Activated CD4-positive, CD25-positive, alpha-beta regulatory T cell treated with anti-CD3 and anti-CD28 coated beads, Interleukin-2, amount 50 U/mL, for 16 hours (primary cell): ENCODE measurements around the gene PAPLN.

Experiments used
- DNase-seq: peaks from one replicate; pipeline ENCODE4 v3.0.0-alpha.2; 2020; ENCODE audit warnings: low read depth, low spot score

PAPLN gene

GRCh38 chr14:73261075-73261474 is 23.8 kb downstream of the PAPLN start:
- no peak for DNase-seq

DNA sequence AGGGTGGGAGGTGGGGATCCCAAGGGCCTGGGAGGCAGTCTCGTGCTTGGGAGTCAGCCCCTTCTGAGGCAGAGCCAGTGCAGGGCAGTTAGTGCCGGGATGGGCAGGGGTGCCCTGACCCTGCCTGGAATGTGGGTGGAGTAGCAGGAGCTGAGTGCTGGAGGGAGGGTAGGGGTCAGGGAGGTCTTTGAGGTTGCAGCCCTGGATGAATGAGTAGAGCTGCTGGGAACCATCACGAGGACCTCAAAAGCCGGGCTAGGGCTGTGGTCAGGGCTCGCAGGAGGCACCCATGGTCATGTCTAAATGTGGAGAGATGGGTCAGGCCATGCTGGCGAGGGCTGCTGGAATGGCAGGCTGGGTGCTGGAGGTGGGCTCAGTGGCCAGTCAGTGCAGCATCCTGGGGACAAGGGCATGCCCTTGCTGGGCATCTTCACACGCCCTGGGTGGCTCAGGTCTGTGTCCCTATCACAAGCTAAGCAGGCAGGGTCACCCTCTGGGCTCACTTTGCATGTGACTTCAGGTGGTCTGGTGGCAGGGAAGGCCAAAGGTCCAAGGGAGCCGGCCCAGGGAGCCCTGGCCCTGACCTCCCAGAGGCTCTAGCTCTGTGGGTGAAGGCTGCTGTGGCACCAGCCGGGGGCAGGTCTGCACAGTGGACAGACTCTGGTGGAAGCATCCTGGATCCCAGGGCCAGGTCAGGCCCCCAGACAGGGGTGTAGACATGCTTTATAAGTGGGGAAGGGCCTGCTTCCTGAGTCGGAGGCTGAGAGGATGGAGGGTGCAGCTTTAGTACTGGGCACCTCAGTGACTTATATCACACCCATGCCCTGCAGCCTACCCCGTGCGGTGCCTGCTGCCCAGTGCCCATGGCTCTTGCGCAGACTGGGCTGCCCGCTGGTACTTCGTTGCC is 24.5 kb downstream of the PAPLN start:
- DNase-seq: no peak

DNA sequence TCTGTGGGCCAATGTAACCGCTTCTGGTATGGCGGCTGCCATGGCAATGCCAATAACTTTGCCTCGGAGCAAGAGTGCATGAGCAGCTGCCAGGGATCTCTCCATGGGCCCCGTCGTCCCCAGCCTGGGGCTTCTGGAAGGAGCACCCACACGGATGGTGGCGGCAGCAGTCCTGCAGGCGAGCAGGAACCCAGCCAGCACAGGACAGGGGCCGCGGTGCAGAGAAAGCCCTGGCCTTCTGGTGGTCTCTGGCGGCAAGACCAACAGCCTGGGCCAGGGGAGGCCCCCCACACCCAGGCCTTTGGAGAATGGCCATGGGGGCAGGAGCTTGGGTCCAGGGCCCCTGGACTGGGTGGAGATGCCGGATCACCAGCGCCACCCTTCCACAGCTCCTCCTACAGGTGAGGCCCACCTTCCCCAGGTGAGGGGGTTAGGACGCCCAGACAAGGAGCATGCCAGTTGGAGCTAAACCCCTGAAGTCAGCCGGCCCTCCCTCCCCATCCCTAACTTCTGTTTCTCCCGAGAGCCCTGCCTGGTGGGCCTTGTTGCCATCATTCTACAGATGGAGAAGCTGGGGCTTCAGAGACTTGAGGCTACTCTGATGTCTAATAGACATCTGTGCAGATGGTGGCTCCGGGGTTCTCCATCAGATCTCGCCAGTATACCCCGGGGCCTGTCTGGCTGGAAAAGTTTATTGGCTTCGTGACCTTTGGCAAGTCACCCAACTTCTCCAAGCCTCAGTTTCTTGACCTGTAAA is 25.3 kb downstream of the PAPLN start:
- DNase-seq: no peak

GRCh38 chr14:73263606-73264005 is 26.3 kb downstream of the PAPLN start:
- no peak for DNase-seq

DNA sequence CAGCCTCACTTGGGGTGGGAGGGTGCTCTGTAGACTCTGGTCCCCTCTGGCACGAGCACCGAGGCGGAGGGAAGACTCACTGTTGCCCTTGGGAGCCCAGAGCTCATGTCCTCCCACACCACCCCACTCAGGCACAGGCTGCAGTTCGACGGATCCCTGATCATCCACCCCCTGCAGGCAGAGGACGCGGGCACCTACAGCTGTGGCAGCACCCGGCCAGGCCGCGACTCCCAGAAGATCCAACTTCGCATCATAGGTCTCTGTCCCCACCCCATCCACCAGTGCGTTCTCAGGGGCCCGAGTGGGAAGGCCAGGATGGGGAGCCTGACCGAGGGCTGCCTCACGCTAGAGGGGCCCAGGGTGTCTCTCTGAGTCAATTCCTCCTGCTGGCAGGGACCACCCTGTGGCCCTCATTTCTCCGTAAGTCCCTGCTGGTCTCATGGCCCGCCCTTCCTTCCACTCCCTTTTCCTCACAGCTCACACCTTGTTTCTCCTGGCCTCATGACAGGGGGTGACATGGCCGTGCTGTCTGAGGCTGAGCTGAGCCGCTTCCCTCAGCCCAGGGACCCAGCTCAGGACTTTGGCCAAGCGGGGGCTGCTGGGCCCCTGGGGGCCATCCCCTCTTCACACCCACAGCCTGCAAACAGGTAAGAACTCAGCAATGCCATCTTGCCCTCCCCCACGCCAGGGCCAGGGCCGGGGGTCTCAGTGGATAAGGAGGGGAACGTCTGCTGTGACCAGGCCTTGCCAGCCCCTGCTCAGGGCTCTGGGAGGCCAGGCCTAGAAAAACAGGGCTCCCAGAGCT is 27.0 kb downstream of the PAPLN start:
- DNase-seq: no peak

DNA sequence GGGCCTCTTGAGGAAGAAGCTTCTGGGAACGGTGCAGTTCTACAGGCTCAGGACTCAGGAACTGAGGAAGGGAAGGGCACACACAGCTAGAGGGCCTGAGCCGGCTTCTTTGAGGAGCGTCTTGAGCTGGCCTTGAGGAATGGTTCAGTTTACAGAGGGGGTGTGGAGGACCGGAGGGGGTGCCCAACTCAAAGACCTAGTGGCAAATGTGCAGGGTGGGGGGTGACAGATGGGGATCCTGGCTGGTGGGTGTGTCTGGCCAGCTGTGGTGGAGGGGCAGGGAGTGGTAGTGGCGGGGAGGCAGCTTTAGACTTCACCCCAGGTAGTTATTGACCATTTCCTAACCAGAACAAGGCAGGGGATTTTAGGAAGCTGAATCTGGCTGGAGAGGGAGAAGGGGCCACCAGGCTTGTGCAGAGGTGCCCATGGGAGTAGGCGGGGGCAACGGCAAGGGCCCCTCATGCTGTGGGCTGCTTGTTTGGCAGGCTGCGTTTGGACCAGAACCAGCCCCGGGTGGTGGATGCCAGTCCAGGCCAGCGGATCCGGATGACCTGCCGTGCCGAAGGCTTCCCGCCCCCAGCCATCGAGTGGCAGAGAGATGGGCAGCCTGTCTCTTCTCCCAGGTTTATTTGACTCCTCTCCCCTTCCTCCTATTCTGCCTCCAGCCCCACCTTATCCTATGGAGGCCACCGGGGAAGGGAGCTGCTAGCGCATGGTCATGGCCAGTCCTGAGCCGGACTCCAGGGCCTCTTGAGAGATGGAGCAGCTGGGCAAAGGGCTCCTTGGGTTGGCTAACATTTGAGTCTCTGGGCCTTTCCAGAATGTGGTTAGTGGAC is 27.8 kb downstream of the PAPLN start:
- no peak for DNase-seq

GRCh38 chr14:73265721-73266046 is 28.4 kb downstream of the PAPLN start:
- no peak for DNase-seq

DNA sequence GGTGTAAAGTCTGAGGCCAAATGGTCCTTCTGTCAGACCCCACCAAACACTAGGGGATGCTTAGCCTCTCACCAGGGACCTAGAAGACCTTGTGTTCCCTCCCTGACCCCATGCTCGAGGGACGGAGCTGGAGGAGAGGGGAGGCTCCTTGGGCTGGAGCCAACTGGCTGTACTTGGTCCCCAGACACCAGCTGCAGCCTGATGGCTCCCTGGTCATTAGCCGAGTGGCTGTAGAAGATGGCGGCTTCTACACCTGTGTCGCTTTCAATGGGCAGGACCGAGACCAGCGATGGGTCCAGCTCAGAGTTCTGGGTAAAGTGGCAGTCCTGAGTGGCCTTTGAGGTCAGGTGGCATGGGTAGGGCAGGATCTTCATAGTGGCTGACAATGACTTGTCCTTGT is 29.0 kb downstream of the PAPLN start:
- no peak for DNase-seq

GRCh38 chr14:73267474-73267873 is 30.2 kb downstream of the PAPLN start:
- DNase-seq: no peak

GRCh38 chr14:73269729-73270531 is 32.6 kb downstream of the PAPLN start:
- no peak for DNase-seq

GRCh38 chr14:73272393-73272792 is 35.1 kb downstream of the PAPLN start:
- no peak for DNase-seq

GRCh38 chr14:73273799-73274198 is 36.5 kb downstream of the PAPLN start:
- no peak for DNase-seq

GRCh38 chr14:73276836-73277235 is 39.5 kb downstream of the PAPLN start:
- DNase-seq: no peak

- no peak for DNase-seq
Observed at GRCh38 chr14:73277376-73277775, 40.1 kb downstream of the PAPLN start.

GRCh38 chr14:73280903-73281302 is 43.6 kb downstream of the PAPLN start:
- no peak for DNase-seq

DNA sequence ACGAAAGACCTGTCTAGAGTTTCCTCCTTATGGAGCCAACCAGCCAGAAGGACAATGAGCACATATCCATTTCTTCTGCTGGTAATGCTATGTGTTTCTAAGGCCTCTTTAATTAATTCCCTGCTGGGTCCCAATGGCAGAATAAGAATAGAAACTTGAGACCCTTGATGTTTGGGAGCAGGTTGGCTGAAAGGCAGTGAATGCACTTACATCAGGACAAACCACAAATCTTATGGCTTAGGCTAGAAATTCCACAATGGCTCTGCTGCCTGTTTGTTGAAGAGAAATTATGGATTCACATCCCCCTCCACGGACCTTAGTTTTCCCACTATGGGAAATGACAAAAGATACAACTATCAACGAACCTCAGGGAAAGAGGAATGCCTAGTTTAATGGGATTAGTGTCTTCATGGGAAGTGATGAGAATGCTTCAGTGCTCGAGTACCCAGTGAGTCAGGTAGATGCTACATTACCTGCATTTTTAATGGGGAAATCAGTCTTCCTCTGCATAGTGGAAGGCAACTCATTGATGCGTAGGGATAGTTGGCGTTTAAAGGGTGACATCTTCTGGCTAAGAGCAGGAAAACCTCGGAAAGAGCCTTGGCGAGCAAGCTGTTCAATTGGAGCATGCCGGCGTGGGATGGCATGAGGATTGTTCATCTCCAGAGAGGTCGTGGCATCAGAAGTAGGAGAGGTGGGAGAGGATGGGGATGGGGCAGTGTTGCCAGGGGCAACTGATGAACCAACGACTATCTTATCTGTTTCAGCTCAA is 46.5 kb downstream of the PAPLN start:
- no peak for DNase-seq

GRCh38 chr14:73285979-73286378 is 48.7 kb downstream of the PAPLN start:
- DNase-seq: no peak

DNA sequence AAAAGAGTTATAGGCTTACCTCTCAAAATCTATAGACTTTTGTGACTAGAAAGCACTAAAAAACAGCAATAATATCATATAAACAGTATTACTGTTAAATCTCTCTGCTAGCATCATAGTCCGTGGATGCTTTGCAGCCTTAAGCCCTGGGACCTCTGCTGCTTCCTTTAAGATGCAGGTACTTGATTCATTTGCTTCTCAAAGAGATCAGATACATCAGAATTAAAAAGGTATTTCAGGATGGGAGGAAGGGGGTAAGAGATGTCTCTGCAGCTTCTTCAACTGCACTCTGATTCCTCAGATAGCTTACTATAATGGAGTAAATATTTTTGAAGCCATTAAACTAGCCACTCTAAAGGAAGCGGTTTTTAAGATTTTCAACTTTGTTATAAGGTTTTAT is 49.3 kb downstream of the PAPLN start:
- no peak for DNase-seq

GRCh38 chr14:73287071-73287470 is 49.8 kb downstream of the PAPLN start:
- DNase-seq: no peak

DNA sequence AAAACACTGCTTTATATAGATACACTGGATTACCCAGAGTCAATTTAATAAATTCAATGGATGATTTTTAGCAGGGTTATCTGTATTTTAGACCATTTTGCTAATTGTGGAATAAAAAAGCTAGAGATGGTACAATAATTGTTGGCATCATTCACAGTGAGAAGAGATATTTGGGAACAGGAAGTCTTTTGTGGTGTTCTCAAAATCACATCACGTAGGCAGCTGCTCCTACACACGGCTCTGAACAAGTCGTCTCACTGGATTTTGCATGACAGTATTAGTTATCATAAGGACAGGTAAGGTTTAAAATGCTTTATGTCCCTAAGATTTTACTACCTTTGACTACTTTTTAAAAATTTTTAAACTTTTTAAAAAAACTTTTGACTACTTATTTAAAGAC is 52.0 kb downstream of the PAPLN start:
- no peak for DNase-seq
